ENCODE measurements around the gene PROB1. TPM values are rescaled to one million over a fixed set of nuclear protein-coding genes. Genes with fewer than 3 reads are reported as not detected.

The PROB1 gene
- total and polyA plus RNA-seq, 9 of the 15 experiments (the other 6 are each of a cell fraction or from before 2014, with no cell fraction given), result 0.01 to 1.8 (median 0.47) TPM

DNA sequence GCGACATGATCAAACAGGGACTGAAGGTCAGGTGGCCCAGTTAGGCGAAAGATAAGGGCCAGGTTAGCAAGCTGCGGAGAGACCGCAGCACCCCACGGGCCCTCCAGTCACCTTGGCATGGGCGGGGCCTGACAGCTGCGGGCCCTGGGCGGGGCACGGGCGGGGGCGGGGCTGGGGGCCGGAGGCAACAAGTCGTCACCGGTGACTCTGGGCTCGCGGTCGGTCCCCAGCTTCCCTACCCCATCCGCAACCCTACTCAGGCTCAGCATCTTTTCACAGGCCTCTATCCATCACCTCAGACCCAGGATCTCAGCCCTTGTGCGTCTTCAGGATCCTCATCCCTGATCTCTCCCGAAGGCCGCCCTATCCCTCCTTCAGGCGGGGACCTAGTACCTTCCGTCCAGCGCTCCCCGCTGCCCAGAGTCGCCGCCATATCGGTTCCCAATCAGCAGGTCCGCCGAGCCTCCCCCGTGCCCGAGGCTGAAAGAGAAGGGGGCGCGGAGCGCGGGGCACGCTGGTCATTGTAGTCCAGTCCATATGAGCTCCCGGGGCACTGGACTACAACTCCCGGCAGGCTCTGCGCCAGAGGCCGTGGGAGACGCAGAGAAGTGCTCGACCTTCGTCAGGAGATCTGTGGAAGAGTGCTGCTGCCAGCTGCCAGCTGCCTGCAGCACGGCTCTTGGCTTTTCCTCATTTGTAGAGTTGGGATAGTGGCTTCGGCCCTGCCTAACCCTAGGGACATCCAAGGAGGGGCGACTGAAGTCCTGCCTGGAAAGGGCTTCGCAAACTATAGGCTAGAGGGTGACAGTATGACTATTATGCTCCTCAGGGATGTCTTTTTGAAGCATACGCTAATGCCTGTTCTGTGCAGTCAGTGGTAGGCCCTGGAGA lies 44.4 kb upstream of the PROB1 start, which contains the start of gene DNAJC18 (continued):
- TF ChIP-seq, protein P1, sequence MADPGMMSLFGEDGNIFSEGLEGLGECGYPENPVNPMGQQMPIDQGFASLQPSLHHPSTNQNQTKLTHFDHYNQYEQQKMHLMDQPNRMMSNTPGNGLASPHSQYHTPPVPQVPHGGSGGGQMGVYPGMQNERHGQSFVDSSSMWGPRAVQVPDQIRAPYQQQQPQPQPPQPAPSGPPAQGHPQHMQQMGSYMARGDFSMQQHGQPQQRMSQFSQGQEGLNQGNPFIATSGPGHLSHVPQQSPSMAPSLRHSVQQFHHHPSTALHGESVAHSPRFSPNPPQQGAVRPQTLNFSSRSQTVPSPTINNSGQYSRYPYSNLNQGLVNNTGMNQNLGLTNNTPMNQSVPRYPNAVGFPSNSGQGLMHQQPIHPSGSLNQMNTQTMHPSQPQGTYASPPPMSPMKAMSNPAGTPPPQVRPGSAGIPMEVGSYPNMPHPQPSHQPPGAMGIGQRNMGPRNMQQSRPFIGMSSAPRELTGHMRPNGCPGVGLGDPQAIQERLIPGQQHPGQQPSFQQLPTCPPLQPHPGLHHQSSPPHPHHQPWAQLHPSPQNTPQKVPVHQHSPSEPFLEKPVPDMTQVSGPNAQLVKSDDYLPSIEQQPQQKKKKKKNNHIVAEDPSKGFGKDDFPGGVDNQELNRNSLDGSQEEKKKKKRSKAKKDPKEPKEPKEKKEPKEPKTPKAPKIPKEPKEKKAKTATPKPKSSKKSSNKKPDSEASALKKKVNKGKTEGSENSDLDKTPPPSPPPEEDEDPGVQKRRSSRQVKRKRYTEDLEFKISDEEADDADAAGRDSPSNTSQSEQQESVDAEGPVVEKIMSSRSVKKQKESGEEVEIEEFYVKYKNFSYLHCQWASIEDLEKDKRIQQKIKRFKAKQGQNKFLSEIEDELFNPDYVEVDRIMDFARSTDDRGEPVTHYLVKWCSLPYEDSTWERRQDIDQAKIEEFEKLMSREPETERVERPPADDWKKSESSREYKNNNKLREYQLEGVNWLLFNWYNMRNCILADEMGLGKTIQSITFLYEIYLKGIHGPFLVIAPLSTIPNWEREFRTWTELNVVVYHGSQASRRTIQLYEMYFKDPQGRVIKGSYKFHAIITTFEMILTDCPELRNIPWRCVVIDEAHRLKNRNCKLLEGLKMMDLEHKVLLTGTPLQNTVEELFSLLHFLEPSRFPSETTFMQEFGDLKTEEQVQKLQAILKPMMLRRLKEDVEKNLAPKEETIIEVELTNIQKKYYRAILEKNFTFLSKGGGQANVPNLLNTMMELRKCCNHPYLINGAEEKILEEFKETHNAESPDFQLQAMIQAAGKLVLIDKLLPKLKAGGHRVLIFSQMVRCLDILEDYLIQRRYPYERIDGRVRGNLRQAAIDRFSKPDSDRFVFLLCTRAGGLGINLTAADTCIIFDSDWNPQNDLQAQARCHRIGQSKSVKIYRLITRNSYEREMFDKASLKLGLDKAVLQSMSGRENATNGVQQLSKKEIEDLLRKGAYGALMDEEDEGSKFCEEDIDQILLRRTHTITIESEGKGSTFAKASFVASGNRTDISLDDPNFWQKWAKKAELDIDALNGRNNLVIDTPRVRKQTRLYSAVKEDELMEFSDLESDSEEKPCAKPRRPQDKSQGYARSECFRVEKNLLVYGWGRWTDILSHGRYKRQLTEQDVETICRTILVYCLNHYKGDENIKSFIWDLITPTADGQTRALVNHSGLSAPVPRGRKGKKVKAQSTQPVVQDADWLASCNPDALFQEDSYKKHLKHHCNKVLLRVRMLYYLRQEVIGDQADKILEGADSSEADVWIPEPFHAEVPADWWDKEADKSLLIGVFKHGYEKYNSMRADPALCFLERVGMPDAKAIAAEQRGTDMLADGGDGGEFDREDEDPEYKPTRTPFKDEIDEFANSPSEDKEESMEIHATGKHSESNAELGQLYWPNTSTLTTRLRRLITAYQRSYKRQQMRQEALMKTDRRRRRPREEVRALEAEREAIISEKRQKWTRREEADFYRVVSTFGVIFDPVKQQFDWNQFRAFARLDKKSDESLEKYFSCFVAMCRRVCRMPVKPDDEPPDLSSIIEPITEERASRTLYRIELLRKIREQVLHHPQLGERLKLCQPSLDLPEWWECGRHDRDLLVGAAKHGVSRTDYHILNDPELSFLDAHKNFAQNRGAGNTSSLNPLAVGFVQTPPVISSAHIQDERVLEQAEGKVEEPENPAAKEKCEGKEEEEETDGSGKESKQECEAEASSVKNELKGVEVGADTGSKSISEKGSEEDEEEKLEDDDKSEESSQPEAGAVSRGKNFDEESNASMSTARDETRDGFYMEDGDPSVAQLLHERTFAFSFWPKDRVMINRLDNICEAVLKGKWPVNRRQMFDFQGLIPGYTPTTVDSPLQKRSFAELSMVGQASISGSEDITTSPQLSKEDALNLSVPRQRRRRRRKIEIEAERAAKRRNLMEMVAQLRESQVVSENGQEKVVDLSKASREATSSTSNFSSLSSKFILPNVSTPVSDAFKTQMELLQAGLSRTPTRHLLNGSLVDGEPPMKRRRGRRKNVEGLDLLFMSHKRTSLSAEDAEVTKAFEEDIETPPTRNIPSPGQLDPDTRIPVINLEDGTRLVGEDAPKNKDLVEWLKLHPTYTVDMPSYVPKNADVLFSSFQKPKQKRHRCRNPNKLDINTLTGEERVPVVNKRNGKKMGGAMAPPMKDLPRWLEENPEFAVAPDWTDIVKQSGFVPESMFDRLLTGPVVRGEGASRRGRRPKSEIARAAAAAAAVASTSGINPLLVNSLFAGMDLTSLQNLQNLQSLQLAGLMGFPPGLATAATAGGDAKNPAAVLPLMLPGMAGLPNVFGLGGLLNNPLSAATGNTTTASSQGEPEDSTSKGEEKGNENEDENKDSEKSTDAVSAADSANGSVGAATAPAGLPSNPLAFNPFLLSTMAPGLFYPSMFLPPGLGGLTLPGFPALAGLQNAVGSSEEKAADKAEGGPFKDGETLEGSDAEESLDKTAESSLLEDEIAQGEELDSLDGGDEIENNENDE (IDR thresholded peaks at IDR 0.05; ENCODE audit: low read depth, low read length), result no peak
- TF ChIP-seq ZNF445 (CRISPR knock-in tag; IDR thresholded peaks at IDR 0.05; ENCODE audit: low read depth) (no peak), GABPB1 (CRISPR knock-in tag; IDR thresholded peaks at IDR 0.05) (peak; percentile 76), TFAM (CRISPR knock-in tag; conservative IDR thresholded peaks at IDR 0.05) (no peak), MECOM (CRISPR knock-in tag; IDR thresholded peaks at IDR 0.05) (no peak), MAZ (CRISPR knock-in tag; conservative IDR thresholded peaks at IDR 0.05 in 1 of 2, IDR thresholded peaks at IDR 0.05 in 1 of 2) (peak; percentile 83 to 89), ZNF232 (CRISPR knock-in tag; IDR thresholded peaks at IDR 0.05) (no peak), GTF2A2 (tag; IDR thresholded peaks at IDR 0.05) (no peak), KDM1A (IDR thresholded peaks at IDR 0.05) (peak; percentile 80 to 90), HNRNPK (IDR thresholded peaks at IDR 0.05; ENCODE audit: low read depth, low read length, poor library complexity, severe bottlenecking) (no peak), ZEB2 (IDR thresholded peaks at IDR 0.05) (peak; percentile 57; the same call in 1 of the 2 replicates), MEF2D (tag; conservative IDR thresholded peaks at IDR 0.05; ENCODE audit: low read depth) (no peak)
